ENCODE results near the gene CCNB3. TPM values are rescaled to one million over a fixed set of nuclear protein-coding genes. Genes with fewer than 3 reads are reported as not detected.

The CCNB3 gene
- total RNA-seq, 1 experiment from 2014 or later: 0.35 TPM

- Histone ChIP-seq H2AK5ac (ENCODE audit: insufficient read length, low read length) (no peak overlapping the region), H2BK120ac (ENCODE audit: low read depth, low read length, poor library complexity, severe bottlenecking) (no peak overlapping the region), H3K4me1 (ENCODE audit: insufficient read depth, low read length) (no peaks in the 10 kb centered on the region), H2BK5ac (ENCODE audit: insufficient read length, low read length) (no peak overlapping the region), H2BK15ac (ENCODE audit: low read depth, low read length) (no peak overlapping the region), H4K8ac (replicated peaks; ENCODE audit: insufficient read length, low read depth, low read length) (no peak overlapping the region), H3K4me2 (ENCODE audit: insufficient read depth, insufficient read length, low read length) (no peak overlapping the region), H3K79me2 (ENCODE audit: insufficient read depth, low read length) (no peaks in the 10 kb centered on the region), H4K20me1 (ENCODE audit: control insufficient read depth, insufficient read depth, insufficient read length) (no peaks in the 10 kb centered on the region), H2BK12ac (ENCODE audit: insufficient read length, low read depth, low read length) (no peak overlapping the region), H3K9ac (ENCODE audit: extremely low read depth, insufficient read length, low read length) (no peak overlapping the region), H3K27ac (ENCODE audit: insufficient read length, low read depth, low read length) (no peak overlapping the region), H3K56ac (ENCODE audit: insufficient read length, low read depth, low read length) (no peak overlapping the region), H3K18ac (ENCODE audit: insufficient read length, low read depth, low read length) (no peak overlapping the region), H3K23me2 (ENCODE audit: insufficient read length, low read depth, low read length, poor library complexity, severe bottlenecking) (no peaks in the 10 kb centered on the region), H3K14ac (ENCODE audit: insufficient read depth, low read length) (no peak overlapping the region), H3K4ac (ENCODE audit: low read depth, low read length) (no peak overlapping the region), H4K91ac (ENCODE audit: insufficient read length, low read depth, low read length) (no peak overlapping the region), H3K27me3 (ENCODE audit: insufficient read depth, low read length) (no peaks in the 10 kb centered on the region), H3K79me1 (ENCODE audit: insufficient read depth, low read depth, low read length, poor library complexity, severe bottlenecking) (no peaks in the 10 kb centered on the region), H3K23ac (ENCODE audit: insufficient read length, low read depth, low read length) (no peak overlapping the region), H2BK20ac (ENCODE audit: low read depth, low read length, poor library complexity, severe bottlenecking) (no peak overlapping the region), H2AFZ (ENCODE audit: low read length) (no peak overlapping the region), H3K9me3 (ENCODE audit: control insufficient read depth, low read depth, low read length) (no peaks in the 10 kb centered on the region), H3T11ph (ENCODE audit: low read length) (no peak overlapping the region), H4K5ac (ENCODE audit: insufficient read length, low read depth, low read length) (no peak overlapping the region)
- H3K36me3 Mint-ChIP-seq (ENCODE audit: insufficient read depth in 1 of 3, low read depth in 3 of 3): peaks cover 0 to 7% (median 6%) of the 10 kb centered on the region in 3 experiments; a peak in 6 of 7 replicates
- WGBS (ENCODE audit: extremely low coverage, insufficient read length, low lambda C conversion rate): no CpG with 5 or more reads among the region's 6 CpGs
- no peaks in the 10 kb centered on the region; the same call in 1 of the 2 replicates for H3K27me3 Mint-ChIP-seq (ENCODE audit: low read depth)
- no peak for DNase-seq
- H3K4me1 Mint-ChIP-seq: 0 out of 4 replicates have a peak, but pooled peaks cover 0 to 2% of the 10 kb centered on the region in 2 experiments
- H3K4me3 Mint-ChIP-seq: no peak overlapping the region
- no peak overlapping the region for H3K27ac Mint-ChIP-seq
- H3K9me3 Mint-ChIP-seq: peaks cover 58 to 71% of the 10 kb centered on the region in 2 experiments
- TF ChIP-seq CTCF (conservative IDR thresholded peaks at IDR 0.05): no peak
Measured at GRCh38 chrX:50333308-50333707, 128.7 kb downstream of the CCNB3 start.

All from H9 (cell line).